ENCODE measurements around the gene LPXN.

LPXN gene

GRCh38 chr11:58507355-58507754, 68.3 kb downstream of the LPXN start:
- no peak for TF ChIP-seq CTCF (IDR thresholded peaks at IDR 0.05; ENCODE audit: insufficient read depth, low read length, poor library complexity, severe bottlenecking)
- Histone ChIP-seq H3K27me3 (replicated peaks; ENCODE audit: control insufficient read depth, insufficient read depth, low read length) (no peaks in the 10 kb centered on the region), H3K36me3 (ENCODE audit: control insufficient read depth, insufficient read depth, low read length) (no peaks in the 10 kb centered on the region; the same call in none of the 2 replicates), H3K4me3 (replicated peaks; ENCODE audit: low read depth, low read length) (no peak overlapping the region)
- no peak for DNase-seq (ENCODE audit: extremely low read depth, insufficient read length)

DNA sequence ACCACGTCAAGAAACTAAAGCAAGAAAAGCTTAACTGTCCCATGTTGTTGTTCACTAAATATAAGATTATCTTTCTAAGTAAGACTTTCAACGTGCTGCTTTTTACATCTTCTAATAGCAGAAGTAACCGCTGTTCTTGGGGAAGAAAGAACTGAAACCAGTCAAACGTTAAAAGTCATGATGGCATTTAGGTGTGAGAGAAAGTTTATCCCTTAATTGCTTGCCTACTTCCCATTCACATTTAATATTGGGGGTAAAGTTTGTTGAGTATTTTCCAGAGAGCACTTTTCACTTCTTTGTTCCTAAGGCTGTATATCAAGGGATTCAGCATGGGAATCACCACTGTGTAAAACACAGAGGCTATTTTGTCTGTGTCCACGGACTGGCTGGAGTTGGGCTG, 68.7 kb downstream of the LPXN start:
- no peaks in the 10 kb centered on the region for H3K27me3 ChIP-seq (replicated peaks; ENCODE audit: control insufficient read depth, insufficient read depth, low read length)
- no peak for TF ChIP-seq CTCF (IDR thresholded peaks at IDR 0.05; ENCODE audit: insufficient read depth, low read length, poor library complexity, severe bottlenecking)
- DNase-seq (ENCODE audit: extremely low read depth, insufficient read length): peak; percentile 19
- no peak overlapping the region for H3K4me3 ChIP-seq (replicated peaks; ENCODE audit: low read depth, low read length)
- H3K36me3 ChIP-seq (ENCODE audit: control insufficient read depth, insufficient read depth, low read length): no peaks in the 10 kb centered on the region; the same call in none of the 2 replicates

DNA sequence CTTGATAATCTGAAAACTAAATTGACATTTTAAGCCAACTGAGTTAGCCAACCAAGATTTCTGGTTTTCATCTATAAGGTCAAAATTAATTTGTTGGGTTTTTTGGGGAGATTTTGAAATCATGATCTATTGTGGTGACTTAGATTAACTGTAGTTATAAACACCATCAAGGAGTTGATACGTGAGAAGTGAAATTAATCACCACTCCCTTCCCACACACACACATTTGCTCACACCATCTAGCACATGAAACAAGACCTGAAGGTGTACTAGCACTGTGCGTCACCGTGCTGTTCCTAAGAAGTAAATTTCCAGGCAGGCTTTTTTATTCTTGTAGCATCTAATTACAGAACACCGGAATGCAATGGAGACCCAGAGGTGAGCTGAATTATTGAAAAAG, 69.8 kb downstream of the LPXN start:
- no peak for DNase-seq (ENCODE audit: extremely low read depth, insufficient read length)
- no peaks in the 10 kb centered on the region for H3K27me3 ChIP-seq (replicated peaks; ENCODE audit: control insufficient read depth, insufficient read depth, low read length)
- no peaks in the 10 kb centered on the region; the same call in none of the 2 replicates for H3K36me3 ChIP-seq (ENCODE audit: control insufficient read depth, insufficient read depth, low read length)
- no peak overlapping the region for H3K4me3 ChIP-seq (replicated peaks; ENCODE audit: low read depth, low read length)
- no peak for TF ChIP-seq CTCF (IDR thresholded peaks at IDR 0.05; ENCODE audit: insufficient read depth, low read length, poor library complexity, severe bottlenecking)

- H3K4me3 ChIP-seq (replicated peaks; ENCODE audit: low read depth, low read length): no peak overlapping the region
- no peaks in the 10 kb centered on the region; the same call in none of the 2 replicates for H3K36me3 ChIP-seq (ENCODE audit: control insufficient read depth, insufficient read depth, low read length)
- no peak for DNase-seq (ENCODE audit: extremely low read depth, insufficient read length)
- no peak for TF ChIP-seq CTCF (IDR thresholded peaks at IDR 0.05; ENCODE audit: insufficient read depth, low read length, poor library complexity, severe bottlenecking)
- no peaks in the 10 kb centered on the region for H3K27me3 ChIP-seq (replicated peaks; ENCODE audit: control insufficient read depth, insufficient read depth, low read length)
Observed at GRCh38 chr11:58504232-58504631, 71.4 kb downstream of the LPXN start.

- Histone ChIP-seq H3K27me3 (replicated peaks; ENCODE audit: control insufficient read depth, insufficient read depth, low read length) (no peaks in the 10 kb centered on the region), H3K36me3 (ENCODE audit: control insufficient read depth, insufficient read depth, low read length) (no peaks in the 10 kb centered on the region; the same call in none of the 2 replicates), H3K4me3 (replicated peaks; ENCODE audit: low read depth, low read length) (no peak overlapping the region)
- peak; percentile 17 for DNase-seq (ENCODE audit: extremely low read depth, insufficient read length)
- no peak for TF ChIP-seq CTCF (IDR thresholded peaks at IDR 0.05; ENCODE audit: insufficient read depth, low read length, poor library complexity, severe bottlenecking)
Observed at GRCh38 chr11:58503361-58503856, 72.2 kb downstream of the LPXN start.

GRCh38 chr11:58502004-58502403, 73.7 kb downstream of the LPXN start:
- H3K27me3 ChIP-seq (replicated peaks; ENCODE audit: control insufficient read depth, insufficient read depth, low read length): no peaks in the 10 kb centered on the region
- H3K36me3 ChIP-seq (ENCODE audit: control insufficient read depth, insufficient read depth, low read length): no peaks in the 10 kb centered on the region; the same call in 1 of the 2 replicates
- H3K4me3 ChIP-seq (replicated peaks; ENCODE audit: low read depth, low read length): no peak overlapping the region
- DNase-seq (ENCODE audit: extremely low read depth, insufficient read length): no peak
- TF ChIP-seq CTCF (IDR thresholded peaks at IDR 0.05; ENCODE audit: insufficient read depth, low read length, poor library complexity, severe bottlenecking): no peak
